Muscle of arm (tissue), 12 donors: ENCODE measurements around the gene FHOD3. TPM values are rescaled to one million over a fixed set of nuclear protein-coding genes. Genes with fewer than 3 reads are reported as not detected.
"Not testable (repeated sequence)": the region's sequence is repeated elsewhere in the genome, so short reads cannot be mapped to it uniquely, and the experiment has no call there.

ENCODE experiments used
- DNase-seq: peaks from one replicate; pipeline ENCODE4 v3.0.0-alpha.2; 2013
- polyA plus RNA-seq, 12 donors: library from polyadenylated mRNA; unstranded; fragments of 120-200 nt; gene quantifications; one replicate each; pipeline ENCODE4 v1.2.1, GENCODE V29; 2013; ENCODE audit not compliant: insufficient read length in 12 of 12

FHOD3 gene
- polyA plus RNA-seq, 12 donors, result 25.5 to 44.0 (median 34.7) TPM; not detected in 1

GRCh38 chr18:36776650-36777049 is 479.1 kb downstream of the FHOD3 start:
- DNase-seq, result no peak

- no peak for DNase-seq
These were observed 480.1 kb downstream of the FHOD3 start for GRCh38 chr18:36777566-36777965.

- no peak for DNase-seq
These were observed 483.2 kb downstream of the FHOD3 start for GRCh38 chr18:36780748-36781147.

- DNase-seq, result no peak
These were observed 485.2 kb downstream of the FHOD3 start for GRCh38 chr18:36782710-36783109.

GRCh38 chr18:36783792-36784191 is 486.3 kb downstream of the FHOD3 start:
- no peak for DNase-seq

- peak; percentile 17 for DNase-seq
These were observed 489.2 kb downstream of the FHOD3 start for GRCh38 chr18:36786686-36787085.

- DNase-seq, result no peak
These were observed 495.2 kb downstream of the FHOD3 start for GRCh38 chr18:36792634-36793283.

GRCh38 chr18:36798738-36799473 is 501.4 kb downstream of the FHOD3 start:
- DNase-seq, result no peak

GRCh38 chr18:36805105-36805504 is 507.6 kb downstream of the FHOD3 start:
- DNase-seq, result no peak

- DNase-seq, result no peak
These were observed 511.2 kb downstream of the FHOD3 start for GRCh38 chr18:36808681-36809080.

- peak; percentile 66 for DNase-seq
These were observed 512.3 kb downstream of the FHOD3 start for GRCh38 chr18:36809590-36810381.

GRCh38 chr18:36811430-36811829 is 513.9 kb downstream of the FHOD3 start:
- no peak for DNase-seq

GRCh38 chr18:36811955-36812354 is 514.4 kb downstream of the FHOD3 start:
- no peak for DNase-seq

- no peak for DNase-seq
These were observed 515.2 kb downstream of the FHOD3 start for GRCh38 chr18:36812678-36813077.

GRCh38 chr18:36813101-36813775 is 515.7 kb downstream of the FHOD3 start:
- no peak for DNase-seq

- DNase-seq, result no peak
These were observed 516.3 kb downstream of the FHOD3 start for GRCh38 chr18:36813824-36814223.

GRCh38 chr18:36814994-36815393 is 517.5 kb downstream of the FHOD3 start:
- DNase-seq, result no peak

- not testable (repeated sequence) for DNase-seq
These were observed 518.6 kb downstream of the FHOD3 start for GRCh38 chr18:36816096-36816495.

GRCh38 chr18:36817039-36817438 is 519.5 kb downstream of the FHOD3 start:
- DNase-seq, result no peak

- DNase-seq, result no peak
These were observed 521.1 kb downstream of the FHOD3 start for GRCh38 chr18:36818652-36819051.

- DNase-seq, result no peak
These were observed 522.1 kb downstream of the FHOD3 start for GRCh38 chr18:36819621-36820020.

- no peak for DNase-seq
These were observed 524.2 kb downstream of the FHOD3 start for GRCh38 chr18:36821681-36822080.
